GM23248 (cell line): ENCODE data around the gene EEF2K.

Experiments
- EZH2 ChIP-seq: fragments of 200-600 bp; sonication (generic); IDR thresholded peaks from 2 replicates; pipeline ENCODE4 v1.6.1; 2018; ENCODE audit warnings: antibody characterized with exemption, mild to moderate bottlenecking; ENCODE audit not compliant: insufficient read depth, poor library complexity, severe bottlenecking
- EZH2phosphoT487 ChIP-seq: fragments of 200-600 bp; sonication (generic); IDR thresholded peaks from 2 replicates; pipeline ENCODE4 v1.6.1; 2018; ENCODE audit warnings: antibody characterized with exemption, moderate library complexity, mild to moderate bottlenecking, low read depth; ENCODE audit not compliant: insufficient read depth

DNA sequence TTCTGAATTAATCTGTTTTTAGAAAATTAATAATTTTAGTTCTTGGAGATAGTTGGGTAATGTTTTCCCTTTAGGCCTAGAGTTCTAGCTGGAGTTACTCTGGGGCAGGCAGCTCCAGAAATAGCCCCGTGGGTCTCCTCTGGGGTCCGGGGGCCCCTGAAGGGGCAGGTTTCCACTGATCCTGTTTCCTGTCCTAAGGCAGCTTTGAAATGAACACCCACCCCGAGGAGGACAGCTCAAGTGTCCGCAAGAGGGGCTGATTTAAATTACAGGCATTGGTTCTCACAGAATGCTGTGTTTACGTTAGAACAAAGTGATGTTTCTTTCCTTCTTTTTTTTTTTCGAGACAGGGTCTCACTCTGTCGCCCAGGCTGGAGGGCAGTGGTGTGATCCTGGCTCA lies 23.8 kb downstream of the EEF2K start:
- TF ChIP-seq EZH2 (no peak), EZH2phosphoT487 (no peak)
